GM12892 (cell line): Measurements from ENCODE around the gene FRS3.

Experiments
- POLR2A ChIP-seq: IDR thresholded peaks from 2 replicates; pipeline ENCODE4 v1.6.1; 2011; ENCODE audit warnings: low read depth, low read length, control low read depth
- TAF1 ChIP-seq: IDR thresholded peaks from 2 replicates; pipeline ENCODE4 v1.6.1; 2011; ENCODE audit warnings: low read depth, mild to moderate bottlenecking, control low read depth, low read length, borderline replicate concordance

GRCh38 chr6:41728073-41728936 lies 51.4 kb downstream of the FRS3 start:
- TF ChIP-seq POLR2A (0 out of 2 replicates have a peak, but pooled peaks have one; percentile 28), TAF1 (no peak)
